NT2/D1 (cell line): ENCODE results near the gene PLPP1.

Experiments used
- YY1 ChIP-seq: IDR thresholded peaks from 2 replicates; pipeline ENCODE4 v1.6.1; 2011; ENCODE audit not compliant: insufficient read length, insufficient read depth
- ZNF274 ChIP-seq: IDR thresholded peaks from 2 replicates; pipeline ENCODE4 v1.6.1; 2011; ENCODE audit warnings: mild to moderate bottlenecking, low read depth, low read length

DNA sequence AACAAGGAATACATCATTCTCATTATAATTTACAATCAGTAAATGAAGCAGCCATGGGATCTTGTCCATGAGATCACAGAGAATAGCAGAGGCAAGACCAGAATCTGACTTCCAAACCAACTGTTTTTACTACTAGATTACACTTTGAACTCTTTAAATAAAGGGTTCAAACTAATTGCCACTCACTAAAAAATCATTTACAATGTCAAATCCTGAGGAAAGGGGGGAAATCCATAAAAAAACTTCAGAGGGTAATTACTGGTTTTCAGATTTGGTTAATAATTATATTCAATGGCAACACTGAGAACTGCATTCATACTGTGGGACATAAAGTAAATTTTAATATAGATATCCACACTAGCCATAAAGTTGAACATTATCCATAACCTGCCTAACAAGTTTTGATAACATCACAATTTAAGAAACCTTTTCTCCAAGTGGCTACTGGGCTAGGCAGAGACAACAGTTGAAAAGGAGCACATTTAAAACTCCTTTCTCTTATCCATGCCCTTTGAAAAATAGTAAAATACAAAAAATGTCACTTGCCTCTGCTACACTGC lies 15.9 kb downstream of the PLPP1 start:
- TF ChIP-seq YY1: no peak
- TF ChIP-seq ZNF274: no peak
